ENCODE data around the gene EYA3.

EYA3 gene

DNA sequence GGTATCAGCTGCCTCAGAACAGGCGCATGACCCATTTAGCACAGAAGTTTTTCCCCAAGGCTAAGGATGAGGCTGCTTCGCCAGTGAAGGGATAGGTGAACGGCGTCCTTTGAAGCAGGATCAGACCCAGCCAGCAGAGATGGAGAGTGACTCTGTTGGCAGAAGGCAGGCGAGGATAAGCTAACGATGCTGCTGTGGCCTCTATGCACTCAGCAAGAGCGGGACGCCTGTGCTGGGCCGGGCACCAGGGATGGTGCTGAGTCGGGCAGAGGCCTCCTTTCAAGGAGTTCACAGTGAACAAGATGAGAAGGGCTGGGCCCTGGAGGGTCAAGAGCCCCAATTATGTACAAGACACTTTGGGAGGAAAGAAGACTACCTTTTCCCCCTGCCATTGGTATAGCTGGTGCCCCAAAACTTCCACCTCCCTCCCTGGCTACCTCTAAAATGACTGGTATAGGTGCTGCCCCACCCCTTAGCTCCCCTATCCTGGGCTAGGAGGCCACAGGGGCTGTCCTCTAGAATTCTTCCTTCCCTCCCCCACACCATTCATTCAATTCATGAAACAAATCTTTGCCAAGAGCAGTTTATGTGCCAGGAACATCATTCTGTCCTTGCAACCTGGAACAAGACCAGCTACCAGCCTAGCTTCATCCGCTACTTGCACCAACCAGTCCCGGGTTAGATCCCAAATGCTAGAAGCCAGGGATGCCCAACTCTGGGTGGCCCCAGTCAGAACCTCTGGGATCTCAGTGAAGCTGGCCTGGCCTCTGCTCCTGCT lies 121.1 kb downstream of the EYA3 start:
- DNase-seq = no peak

DNA sequence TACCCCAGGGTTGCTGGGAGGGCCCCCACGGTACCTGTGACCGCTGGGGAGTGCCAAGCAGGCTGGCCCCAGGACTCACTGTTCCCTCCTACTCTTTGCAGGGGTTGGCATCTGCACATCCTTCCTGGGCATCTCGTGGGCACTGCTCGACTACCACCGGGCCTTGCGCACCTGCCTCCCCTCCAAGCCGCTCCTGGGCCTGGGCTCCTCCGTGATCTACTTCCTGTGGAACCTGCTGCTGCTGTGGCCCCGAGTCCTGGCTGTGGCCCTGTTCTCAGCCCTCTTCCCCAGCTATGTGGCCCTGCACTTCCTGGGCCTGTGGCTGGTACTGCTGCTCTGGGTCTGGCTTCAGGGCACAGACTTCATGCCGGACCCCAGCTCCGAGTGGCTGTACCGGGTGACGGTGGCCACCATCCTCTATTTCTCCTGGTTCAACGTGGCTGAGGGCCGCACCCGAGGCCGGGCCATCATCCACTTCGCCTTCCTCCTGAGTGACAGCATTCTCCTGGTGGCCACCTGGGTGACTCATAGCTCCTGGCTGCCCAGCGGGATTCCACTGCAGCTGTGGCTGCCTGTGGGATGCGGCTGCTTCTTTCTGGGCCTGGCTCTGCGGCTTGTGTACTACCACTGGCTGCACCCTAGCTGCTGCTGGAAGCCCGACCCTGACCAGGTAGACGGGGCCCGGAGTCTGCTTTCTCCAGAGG lies 121.9 kb downstream of the EYA3 start:
- DNase-seq = no peak

DNA sequence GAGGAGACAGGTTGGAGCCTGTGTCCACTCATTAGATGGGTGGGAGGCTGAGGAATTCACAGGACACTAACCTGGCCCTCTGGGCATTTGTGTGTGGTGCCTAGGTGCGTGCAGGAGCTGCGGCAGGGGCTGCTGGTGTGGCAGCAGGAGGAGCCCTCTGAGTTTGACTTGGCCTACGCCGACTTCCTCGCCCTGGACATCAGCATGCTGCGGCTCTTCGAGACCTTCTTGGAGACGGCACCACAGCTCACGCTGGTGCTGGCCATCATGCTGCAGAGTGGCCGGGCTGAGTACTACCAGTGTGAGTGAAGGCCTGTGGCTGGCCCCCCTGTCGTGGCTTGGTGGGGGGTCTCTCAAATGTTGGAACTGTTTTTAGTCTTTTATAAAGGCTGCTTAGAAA lies 125.0 kb downstream of the EYA3 start:
- no peak for DNase-seq

DNA sequence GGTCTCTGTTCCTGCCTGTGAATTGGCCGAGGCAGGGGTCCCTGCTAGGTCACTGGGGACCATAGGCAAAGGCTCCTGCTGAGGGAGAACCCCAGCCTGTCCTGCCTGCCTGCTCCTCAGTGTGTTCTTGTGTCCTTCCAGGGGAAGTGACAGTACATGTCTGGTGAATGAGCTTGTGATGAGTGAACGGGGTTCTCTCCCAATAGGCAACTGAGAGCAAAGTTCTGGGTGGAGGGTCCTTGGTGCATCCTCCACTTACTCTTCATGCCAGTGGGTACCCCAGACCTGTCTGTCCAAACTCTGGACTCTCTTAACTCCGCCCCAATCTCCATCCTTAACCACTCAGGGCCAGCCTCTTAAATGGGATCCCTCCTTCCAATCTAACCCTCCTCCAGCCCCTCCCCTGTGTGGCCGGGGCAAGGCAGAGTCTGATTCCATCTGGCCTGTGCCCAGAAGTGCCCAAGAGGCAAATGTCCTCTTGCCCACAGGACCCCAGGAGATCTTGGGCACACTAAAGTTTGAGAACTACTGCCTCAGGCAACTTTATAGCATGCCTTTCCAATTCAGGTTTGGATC lies 126.7 kb downstream of the EYA3 start:
- DNase-seq = no peak

DNA sequence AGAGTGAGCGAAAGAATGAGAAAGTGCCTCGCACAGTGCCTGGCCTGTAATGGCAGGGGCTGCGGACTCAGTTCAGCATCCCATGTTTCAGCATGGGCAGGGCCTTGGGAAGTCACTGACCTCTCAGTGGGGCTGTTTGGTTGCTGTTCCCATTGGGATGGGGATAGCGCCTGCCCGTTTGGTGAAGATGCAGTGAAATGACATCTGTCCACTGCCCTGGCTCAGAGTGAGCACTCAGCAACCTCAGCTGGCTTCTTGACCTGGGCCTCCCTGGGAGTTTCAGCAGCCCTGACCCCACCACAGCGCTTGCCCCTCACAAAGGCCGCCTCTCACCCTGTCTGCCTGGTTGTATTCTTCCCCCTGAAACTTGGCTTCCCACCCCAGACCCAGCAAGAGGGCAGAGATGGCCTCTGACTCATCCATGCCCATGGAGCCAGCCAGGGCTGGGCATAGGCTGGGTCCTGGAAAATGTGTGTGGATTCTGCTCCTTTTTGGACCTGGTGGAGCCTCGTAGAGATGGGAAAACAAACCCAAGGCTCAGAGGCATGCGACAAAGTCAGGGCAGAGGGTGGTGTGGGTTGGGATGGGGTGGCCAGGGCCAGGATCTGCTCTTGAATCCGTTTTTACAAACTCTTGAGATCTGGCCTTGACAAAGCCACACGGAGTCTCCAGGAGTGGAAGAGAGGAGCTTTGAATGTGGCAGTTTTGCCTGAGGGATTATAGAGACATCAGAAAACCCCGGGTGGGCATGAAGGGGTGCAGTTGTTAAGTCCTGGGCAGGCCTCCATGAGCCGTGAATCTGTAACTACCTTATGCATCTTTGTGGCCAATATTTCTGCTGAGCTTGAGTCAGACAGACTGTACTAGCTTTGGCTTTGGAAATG lies 127.4 kb downstream of the EYA3 start:
- DNase-seq = no peak

DNA sequence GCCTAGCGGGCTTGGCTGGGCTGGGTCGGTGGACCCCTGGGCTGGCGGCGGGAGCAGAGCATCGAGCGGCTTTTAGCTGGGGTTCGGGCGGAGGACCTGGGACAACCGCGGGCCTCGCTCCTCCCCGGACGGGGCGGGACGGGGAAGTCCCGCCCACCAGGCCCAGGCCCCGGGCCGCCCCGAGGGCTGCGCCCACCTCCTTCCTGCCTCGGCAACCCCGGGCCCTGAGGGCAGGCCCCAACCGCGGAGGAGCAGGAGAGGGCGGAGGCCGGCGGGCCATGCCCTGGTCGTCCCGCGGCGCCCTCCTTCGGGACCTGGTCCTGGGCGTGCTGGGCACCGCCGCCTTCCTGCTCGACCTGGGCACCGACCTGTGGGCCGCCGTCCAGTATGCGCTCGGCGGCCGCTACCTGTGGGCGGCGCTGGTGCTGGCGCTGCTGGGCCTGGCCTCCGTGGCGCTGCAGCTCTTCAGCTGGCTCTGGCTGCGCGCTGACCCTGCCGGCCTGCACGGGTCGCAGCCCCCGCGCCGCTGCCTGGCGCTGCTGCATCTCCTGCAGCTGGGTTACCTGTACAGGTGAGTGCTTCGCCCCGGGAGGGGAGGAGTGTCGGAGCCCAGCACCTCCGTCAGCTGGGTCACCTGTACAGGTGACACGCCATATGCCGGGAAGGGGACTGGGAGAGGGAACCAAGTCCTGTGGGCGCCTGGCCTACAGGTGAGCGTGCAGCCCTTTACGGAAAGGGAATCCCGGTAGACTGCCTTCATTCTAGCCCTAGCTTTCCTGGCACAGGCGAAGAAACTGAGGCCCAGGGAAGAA lies 128.4 kb downstream of the EYA3 start, which contains the start of gene XKR8:
XKR8 (plus strand) TSS at position 182 of the 812 bp plus-strand sequence; CDS start at position 279, 97 bp downstream.
- peak; percentile 71 for DNase-seq

DNA sequence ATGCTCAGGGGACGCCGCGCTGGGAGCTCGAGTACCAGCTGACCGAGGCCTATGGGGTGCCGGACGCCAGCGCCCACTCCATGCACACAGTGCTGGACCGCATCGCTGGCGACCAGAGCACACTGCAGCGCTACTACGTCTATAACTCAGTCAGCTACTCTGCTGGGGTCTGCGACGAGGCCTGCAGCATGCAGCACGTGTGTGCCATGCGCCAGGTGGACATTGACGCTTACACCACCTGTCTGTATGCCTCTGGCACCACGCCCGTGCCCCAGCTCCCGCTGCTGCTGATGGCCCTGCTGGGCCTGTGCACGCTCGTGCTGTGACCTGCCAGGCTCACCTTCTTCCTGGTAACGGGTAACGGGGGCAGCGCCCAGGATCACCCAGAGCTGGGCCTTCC lies 129.9 kb downstream of the EYA3 start:
- no peak for DNase-seq

DNA sequence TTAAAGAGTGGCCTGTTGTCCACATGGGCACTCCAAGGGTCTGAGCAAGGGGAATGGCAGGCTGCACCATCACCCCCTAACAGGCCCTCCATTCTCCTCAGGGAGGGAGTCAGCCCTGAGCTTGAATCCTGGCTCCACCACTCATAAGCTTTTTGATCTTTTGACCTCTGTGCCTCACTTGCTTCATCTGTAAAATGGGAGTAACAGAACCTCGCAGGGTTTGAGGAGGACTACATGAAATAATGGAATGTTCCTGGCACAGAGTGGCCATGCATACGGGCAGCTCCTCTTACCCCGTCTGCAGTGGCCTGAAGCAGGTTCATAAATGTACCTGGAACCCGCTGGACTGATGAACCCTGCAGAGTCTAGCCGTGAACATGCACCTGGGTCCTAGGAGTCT lies 130.8 kb downstream of the EYA3 start:
- DNase-seq = no peak

DNA sequence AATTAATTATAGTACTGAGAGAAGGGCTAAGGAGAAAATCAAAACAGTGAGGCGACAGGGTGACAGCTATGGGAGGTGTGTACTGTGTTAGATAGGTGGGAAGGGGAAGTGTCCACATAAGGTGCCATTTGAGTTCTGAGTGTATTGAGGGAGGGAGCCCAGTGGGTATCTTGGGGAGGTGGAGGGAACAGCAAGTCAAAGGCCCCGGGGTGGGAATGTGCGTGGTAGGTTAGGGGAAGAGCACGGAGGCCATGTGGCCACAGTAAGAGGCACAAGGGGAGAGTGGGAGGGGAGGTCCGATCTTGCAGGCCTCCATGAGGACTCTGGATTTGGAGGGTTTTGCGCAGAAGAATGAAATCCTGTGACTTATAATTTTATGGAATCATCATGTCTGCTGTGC lies 131.6 kb downstream of the EYA3 start:
- no peak for DNase-seq

DNA sequence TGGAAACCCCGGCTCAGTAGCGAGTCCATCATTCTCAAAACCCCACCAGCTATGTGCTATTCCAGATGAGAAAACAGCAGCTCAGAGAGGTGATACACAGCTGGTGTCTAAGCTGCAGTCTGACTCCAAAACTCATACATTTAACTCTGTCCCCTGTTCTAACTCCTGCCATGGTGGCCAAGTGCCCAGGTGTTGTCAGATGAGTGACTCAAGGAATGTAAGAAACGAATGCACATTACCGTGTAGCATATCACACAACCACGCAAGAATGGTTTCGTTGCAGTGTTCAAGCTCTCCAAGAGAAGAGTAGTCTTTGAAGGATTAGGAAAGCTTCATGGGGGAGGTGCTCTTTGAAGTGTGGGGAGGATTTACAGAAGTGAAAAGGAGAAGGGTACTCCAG lies 133.3 kb downstream of the EYA3 start:
- DNase-seq = no peak

DNA sequence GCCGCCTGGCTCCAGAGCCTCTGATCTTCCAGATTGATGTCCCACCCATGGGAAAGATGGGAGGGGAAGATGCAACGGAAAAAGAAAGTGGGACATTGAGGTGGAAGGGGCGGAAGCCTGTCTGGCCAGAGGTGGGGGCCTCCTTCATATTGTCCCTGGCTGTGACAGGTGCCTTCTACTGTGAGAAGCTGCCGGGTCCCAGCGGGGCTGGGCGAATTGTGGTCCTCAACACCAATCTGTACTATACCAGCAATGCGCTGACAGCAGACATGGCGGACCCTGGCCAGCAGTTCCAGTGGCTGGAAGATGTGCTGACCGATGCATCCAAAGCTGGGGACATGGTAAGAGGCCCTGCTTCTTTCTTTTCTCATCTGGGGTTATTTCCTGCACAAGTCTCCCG lies 134.2 kb downstream of the EYA3 start:
- no peak for DNase-seq

DNA sequence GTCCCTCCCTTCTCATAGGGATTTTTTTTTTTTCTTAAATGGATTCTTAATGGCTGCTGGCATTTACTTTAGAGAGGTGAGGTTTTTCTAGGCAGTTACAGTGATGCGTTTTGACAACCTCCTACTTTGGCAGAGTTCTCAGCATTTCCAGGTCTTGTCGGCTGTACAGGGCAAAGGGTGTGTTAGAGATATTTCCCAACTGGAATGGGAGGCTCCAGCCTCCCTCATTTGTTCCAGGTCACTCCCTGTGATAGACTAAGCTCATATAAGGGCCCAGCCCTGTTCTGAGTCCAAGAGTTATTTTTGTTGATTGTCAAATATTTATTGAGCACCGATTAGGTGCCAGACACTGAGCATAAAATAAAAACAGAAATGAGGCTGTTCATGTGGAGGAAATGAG lies 136.3 kb downstream of the EYA3 start:
- no peak for DNase-seq

DNA sequence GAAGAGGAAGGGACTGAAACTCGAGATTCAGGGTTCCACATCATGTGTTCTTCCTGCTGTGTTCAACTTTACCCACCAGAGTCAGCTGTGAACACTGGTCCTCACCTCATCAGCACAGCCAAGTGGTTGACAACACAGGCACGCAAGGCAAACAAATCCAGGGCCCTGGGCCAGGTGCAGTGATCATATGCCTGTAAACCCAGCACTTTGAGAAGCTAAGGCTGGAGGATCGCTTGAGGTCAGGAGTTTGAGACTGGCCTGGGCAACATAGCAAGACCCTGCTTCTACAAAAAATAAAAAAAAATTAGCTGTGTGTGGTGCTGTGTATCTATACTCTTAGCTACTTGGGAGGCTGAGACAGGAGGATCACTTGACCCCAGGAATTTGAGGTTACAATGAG lies 137.0 kb downstream of the EYA3 start:
- no peak for DNase-seq

DNA sequence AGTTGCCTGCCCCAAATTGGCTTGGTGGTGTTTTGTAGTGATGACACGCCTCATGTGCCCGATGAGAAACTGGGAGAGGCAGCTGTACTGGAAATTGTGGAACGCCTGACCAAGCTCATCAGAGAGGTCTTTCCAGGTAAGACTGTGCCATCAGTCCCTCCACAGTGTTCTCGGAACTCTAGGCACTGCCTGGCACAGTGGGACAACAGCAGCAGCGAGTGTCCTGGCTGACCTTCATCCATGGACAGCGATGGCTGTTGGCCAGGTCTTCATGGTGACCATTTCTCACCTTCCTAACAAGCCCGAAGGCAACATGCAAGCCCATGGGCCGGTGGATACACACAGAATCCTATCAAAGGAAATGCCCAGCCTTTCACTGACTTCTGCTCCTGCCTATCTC lies 139.4 kb downstream of the EYA3 start:
- no peak for DNase-seq

DNA sequence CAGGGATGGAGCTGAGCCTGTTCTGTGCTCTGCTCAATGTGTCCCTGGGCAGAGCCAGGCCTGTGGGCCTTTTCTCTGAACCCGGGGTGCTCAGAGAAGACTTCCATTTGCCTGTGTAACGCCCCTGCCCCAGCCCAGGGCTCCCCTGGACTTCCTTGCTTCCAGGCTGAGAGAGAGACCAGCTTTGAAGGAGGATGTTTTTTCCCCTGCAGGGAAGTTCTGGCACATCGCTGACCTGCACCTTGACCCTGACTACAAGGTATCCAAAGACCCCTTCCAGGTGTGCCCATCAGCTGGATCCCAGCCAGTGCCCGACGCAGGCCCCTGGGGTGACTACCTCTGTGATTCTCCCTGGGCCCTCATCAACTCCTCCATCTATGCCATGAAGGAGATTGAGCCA lies 143.4 kb downstream of the EYA3 start:
- DNase-seq = no peak

DNA sequence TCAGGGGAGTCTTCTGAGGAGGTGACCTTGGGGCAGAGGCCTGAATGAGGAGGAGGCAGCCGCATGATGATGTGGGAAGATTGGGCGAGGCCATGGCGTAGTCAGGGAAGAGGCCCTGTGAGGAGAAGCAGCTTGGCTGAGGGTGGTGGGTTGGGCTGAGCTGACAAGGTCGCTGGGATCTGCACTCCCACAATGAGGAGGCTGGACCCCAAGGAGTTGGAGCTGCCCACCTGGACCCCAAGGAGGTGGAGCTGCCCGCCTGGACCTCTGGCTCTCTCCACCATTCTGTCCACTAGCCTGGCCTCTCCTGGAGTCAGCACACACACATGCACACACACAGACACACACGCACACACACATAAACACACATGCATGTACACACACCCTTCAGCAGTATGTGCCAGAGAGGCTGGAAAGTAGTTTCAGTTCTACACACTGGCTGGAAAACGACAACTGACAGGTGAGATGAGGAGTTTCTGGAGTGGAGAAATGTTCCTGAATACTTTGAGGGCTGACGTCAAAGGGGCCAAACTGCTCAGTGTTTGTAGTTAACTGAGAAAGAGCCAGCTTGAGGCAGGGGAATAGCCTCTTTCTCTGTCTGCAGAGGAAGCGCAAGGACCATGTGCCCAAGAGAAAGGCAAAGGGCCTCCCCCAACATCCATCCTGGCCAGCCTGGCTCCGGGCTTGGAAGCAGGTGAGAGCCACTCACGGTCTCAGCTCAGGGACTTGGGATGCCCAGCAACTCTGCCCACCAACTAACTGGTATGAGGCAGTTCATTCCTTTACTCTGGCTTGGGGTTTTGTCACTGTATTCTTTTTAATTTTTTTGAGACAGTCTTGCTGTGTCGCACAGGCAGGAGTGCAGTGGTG lies 146.5 kb downstream of the EYA3 start:
- no peak for DNase-seq

DNA sequence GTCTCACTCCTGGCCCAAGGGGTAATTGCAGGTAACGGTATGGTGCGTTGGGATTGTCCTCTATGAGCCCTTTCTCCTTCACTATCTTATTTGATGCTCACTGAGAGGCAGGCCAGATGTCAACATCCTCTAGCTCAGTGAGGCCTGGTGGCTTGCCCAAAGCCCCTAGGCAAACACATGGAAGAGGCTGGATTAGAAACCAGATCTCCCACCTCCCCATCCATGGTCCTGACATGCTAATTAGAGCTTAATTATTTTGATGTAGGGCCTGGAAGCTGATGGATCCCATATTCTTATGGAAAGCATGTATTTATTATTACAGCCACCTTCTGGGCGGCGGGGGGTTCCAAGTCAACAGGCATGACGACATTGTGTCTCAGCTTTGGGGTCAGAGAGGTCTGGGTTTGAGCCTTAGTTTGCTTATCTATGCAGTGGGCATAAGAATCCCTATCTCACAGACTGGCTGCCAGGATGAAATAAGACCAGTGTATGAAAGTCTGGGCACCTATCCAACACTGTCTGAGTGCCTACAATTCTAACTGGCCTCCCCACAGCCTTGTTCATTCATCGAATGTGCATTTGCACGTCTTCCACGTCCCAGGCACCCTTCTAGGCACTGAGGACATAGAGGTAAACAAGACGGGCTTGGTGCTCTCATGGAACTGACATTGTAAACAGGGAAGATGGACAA lies 147.4 kb downstream of the EYA3 start:
- no peak for DNase-seq

DNA sequence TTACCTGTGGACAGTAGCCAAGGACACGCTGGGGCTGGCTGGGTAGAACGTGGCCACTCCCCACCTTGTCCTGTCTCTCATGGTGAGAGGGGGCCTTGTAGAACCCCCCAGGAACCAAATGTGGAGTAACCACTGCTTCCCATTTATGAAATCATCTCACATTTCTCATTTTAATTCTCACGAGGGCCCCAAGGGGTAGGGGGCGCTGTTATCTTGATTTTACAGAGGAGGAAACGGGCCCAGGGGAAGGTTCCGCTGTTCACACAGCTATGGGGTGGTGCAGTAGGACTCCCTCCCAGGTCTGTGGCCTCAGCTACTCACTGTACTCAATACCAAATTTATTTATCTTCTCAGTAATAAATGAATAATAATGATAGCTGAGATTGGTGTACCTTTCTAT lies 148.1 kb downstream of the EYA3 start:
- DNase-seq = peak; percentile 27

DNA sequence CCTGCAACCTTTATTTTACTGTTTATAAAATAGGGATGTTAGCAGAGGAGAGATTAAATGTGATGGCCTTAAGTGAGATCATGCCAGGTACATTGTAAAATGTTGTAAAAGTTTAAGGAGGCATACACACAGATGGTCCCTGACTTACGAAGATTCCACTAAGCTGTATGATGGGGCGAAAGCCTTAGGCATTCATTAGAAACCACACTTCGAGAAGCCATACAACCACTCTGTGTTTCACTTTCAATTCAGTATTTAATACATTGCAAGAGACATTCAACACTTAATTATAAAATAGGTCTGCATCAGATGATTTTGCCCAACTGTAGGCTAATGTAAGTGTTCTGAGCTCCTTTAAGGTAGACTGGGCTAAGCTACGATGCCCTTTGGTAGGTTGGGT lies 149.9 kb downstream of the EYA3 start:
- no peak for DNase-seq

DNA sequence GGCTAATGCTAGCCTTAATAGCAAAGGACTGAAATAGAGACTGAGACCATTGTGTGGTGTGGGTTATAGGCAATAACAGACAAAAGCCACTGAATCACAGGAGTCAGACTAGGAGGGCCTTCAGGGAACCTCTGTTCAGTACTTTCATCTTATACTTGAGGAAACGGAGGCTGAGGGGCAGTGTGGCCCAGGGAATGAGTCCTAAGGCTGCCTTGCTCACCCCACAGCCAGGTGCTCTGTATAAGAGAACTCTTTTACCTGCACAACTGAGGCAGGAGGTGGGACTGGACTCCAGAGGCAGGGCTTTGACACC lies 150.9 kb downstream of the EYA3 start:
- no peak for DNase-seq

DNA sequence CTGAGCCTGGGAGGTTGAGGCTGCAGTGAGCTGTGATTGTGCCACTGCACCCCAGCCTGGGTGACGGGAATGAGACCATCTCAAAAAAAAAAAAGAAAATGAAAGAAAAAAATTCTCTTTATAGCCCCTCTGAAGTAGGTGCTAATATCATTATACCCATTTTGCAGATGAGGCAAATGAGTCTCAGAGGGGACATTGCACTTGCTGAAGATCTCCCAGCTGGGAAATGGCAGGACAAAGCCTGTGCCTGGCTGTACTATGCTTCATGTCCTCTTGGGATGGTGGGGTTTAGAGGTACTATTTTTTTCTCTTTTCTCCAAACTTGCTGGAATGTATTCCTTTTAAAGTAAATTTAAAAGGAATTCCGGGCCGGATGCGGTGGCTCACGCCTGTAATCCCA lies 152.0 kb downstream of the EYA3 start:
- no peak for DNase-seq

All from KG1 (cell line).